Measurements from ENCODE around the gene CPLANE1. TPM values are rescaled to one million over a fixed set of nuclear protein-coding genes. Genes with fewer than 3 reads are reported as not detected.

Gene CPLANE1
- total RNA-seq, 1 experiment from 2014 or later, result 21.9 TPM

DNA sequence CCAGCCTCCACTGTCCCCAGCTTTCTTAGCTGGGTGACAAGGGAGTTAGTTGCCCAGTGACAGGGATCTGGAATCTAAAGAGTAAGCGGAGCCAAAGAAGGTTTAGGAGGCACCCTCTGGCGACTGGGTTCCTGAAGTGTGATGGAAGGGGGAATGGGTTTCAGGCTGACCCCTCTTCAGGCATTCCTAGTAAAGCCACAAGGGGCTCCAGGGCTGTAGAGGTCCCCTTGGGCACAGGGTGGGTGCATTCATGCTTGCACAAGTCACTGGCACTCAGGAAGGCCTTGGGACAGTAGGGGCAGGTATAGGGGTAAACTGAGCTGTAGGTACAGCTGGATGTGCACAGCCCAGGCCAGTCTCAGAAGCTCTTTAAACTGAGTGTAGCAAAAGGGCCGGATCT, 74.2 kb downstream of the CPLANE1 start:
- no TSS peak for BruUV-seq (replicated peaks)
- CTCF ChIA-PET, result no interaction called here
- TF ChIP-seq EZH2 (IDR thresholded peaks at IDR 0.05; ENCODE audit: borderline replicate concordance, low read depth, low read length, poor library complexity, severe bottlenecking), result no peak
- TF ChIP-seq, protein P1, sequence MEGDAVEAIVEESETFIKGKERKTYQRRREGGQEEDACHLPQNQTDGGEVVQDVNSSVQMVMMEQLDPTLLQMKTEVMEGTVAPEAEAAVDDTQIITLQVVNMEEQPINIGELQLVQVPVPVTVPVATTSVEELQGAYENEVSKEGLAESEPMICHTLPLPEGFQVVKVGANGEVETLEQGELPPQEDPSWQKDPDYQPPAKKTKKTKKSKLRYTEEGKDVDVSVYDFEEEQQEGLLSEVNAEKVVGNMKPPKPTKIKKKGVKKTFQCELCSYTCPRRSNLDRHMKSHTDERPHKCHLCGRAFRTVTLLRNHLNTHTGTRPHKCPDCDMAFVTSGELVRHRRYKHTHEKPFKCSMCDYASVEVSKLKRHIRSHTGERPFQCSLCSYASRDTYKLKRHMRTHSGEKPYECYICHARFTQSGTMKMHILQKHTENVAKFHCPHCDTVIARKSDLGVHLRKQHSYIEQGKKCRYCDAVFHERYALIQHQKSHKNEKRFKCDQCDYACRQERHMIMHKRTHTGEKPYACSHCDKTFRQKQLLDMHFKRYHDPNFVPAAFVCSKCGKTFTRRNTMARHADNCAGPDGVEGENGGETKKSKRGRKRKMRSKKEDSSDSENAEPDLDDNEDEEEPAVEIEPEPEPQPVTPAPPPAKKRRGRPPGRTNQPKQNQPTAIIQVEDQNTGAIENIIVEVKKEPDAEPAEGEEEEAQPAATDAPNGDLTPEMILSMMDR (conservative IDR thresholded peaks at IDR 0.05; ENCODE audit: low read depth, low read length), result no peak

GRCh38 chr5:37172957-37173356, 76.2 kb downstream of the CPLANE1 start:
- no peaks in the 10 kb centered on the region for H3K4me1 ChIP-seq (ENCODE audit: insufficient read depth, low read length, poor library complexity, severe bottlenecking)
- no peak overlapping the region for H3K4me3 ChIP-seq (ENCODE audit: low read depth, low read length, poor library complexity, severe bottlenecking)
- H3K9me3 ChIP-seq (ENCODE audit: low read depth, low read length, poor library complexity, severe bottlenecking), result no peaks in the 10 kb centered on the region
- no peak overlapping the region for H3K27ac ChIP-seq (ENCODE audit: low read depth, low read length, poor library complexity, severe bottlenecking)
- peaks cover 38% of the 10 kb centered on the region for H3K36me3 ChIP-seq (ENCODE audit: insufficient read depth, low read length, poor library complexity, severe bottlenecking)
- no peaks in the 10 kb centered on the region for H3K27me3 ChIP-seq (replicated peaks; ENCODE audit: insufficient read depth, low read depth, low read length, poor library complexity)
- ChIA-PET CTCF (no interaction called here), POLR2A (ENCODE audit: low non-redundant PET) (no interaction called here)
- DNase-seq (ENCODE audit: low spot score), result no peak
- TF ChIP-seq, protein P1 (conservative IDR thresholded peaks at IDR 0.05; ENCODE audit: low read depth, low read length), result no peak
- no peak for TF ChIP-seq EZH2 (IDR thresholded peaks at IDR 0.05; ENCODE audit: borderline replicate concordance, low read depth, low read length, poor library complexity, severe bottlenecking)
- no TSS peak for BruUV-seq (replicated peaks)
- intact Hi-C loops (cut with micrococcal nuclease; ENCODE audit: unreplicated experiment), result no loop called here

More for the DNA sequence above, 74.2 kb downstream of the CPLANE1 start:
- POLR2A ChIA-PET (ENCODE audit: low non-redundant PET), result no interaction called here
- Histone ChIP-seq H3K27me3 (replicated peaks; ENCODE audit: insufficient read depth, low read depth, low read length, poor library complexity) (no peaks in the 10 kb centered on the region), H3K9me3 (ENCODE audit: low read depth, low read length, poor library complexity, severe bottlenecking) (no peaks in the 10 kb centered on the region), H3K27ac (ENCODE audit: low read depth, low read length, poor library complexity, severe bottlenecking) (no peak overlapping the region), H3K4me3 (ENCODE audit: low read depth, low read length, poor library complexity, severe bottlenecking) (no peak overlapping the region), H3K36me3 (ENCODE audit: insufficient read depth, low read length, poor library complexity, severe bottlenecking) (peaks cover 30% of the 10 kb centered on the region), H3K4me1 (ENCODE audit: insufficient read depth, low read length, poor library complexity, severe bottlenecking) (no peaks in the 10 kb centered on the region)
- no peak for DNase-seq (ENCODE audit: low spot score)
- intact Hi-C loops (cut with micrococcal nuclease; ENCODE audit: unreplicated experiment), result no loop called here

DNA sequence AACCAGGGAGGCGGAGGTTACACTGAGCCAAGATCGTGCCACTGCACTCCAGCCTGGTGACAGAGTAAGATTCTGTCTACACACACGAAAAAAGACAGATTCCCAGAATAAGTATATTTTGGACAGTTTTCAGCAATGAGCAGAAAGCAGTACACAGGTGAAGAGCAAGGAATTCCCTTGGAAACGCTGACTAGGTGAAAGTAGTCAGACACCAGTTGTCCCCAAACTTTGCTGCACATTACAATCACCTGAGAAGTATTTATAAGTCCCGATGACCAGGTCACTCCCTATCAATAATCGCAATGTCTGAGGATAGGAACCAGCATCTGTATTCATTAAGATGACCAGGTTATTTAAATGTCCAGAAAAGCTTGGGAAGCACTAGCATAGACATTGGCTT, 78.3 kb downstream of the CPLANE1 start:
- H3K4me1 ChIP-seq (ENCODE audit: insufficient read depth, low read length, poor library complexity, severe bottlenecking), result no peaks in the 10 kb centered on the region
- POLR2A ChIA-PET (ENCODE audit: low non-redundant PET), result no interaction called here
- BruUV-seq (replicated peaks), result no TSS peak
- H3K27me3 ChIP-seq (replicated peaks; ENCODE audit: insufficient read depth, low read depth, low read length, poor library complexity), result no peaks in the 10 kb centered on the region
- CTCF ChIA-PET, result no interaction called here
- no peak overlapping the region for H3K27ac ChIP-seq (ENCODE audit: low read depth, low read length, poor library complexity, severe bottlenecking)
- DNase-seq (ENCODE audit: low spot score), result no peak
- no peak overlapping the region for H3K4me3 ChIP-seq (ENCODE audit: low read depth, low read length, poor library complexity, severe bottlenecking)
- no peaks in the 10 kb centered on the region for H3K9me3 ChIP-seq (ENCODE audit: low read depth, low read length, poor library complexity, severe bottlenecking)
- TF ChIP-seq, protein P1 (conservative IDR thresholded peaks at IDR 0.05; ENCODE audit: low read depth, low read length), result no peak
- TF ChIP-seq EZH2 (IDR thresholded peaks at IDR 0.05; ENCODE audit: borderline replicate concordance, low read depth, low read length, poor library complexity, severe bottlenecking), result no peak
- intact Hi-C loops (cut with micrococcal nuclease; ENCODE audit: unreplicated experiment), result no loop called here
- H3K36me3 ChIP-seq (ENCODE audit: insufficient read depth, low read length, poor library complexity, severe bottlenecking), result peaks cover 30% of the 10 kb centered on the region
